Activated T-cell treated with anti-CD3 and anti-CD28 coated beads, Interleukin-2, amount 50 U/mL, for 1 hour (primary cell): ENCODE measurements around the gene DGCR2.

Experiments used
- DNase-seq: peaks from one replicate; pipeline ENCODE4 v3.0.0-alpha.2; 2020

Gene DGCR2

GRCh38 chr22:19146215-19146968 lies 24.2 kb upstream of the DGCR2 start:
- DNase-seq, result no peak

GRCh38 chr22:19143967-19144400 lies 21.8 kb upstream of the DGCR2 start:
- peak; percentile 35 for DNase-seq

GRCh38 chr22:19143212-19143611 lies 21.0 kb upstream of the DGCR2 start:
- DNase-seq, result no peak

- DNase-seq, result no peak
Observed at GRCh38 chr22:19142394-19142793, 20.2 kb upstream of the DGCR2 start.

- DNase-seq, result no peak
Observed at GRCh38 chr22:19139974-19140373, 17.8 kb upstream of the DGCR2 start.

GRCh38 chr22:19139001-19139356 lies 16.8 kb upstream of the DGCR2 start:
- DNase-seq, result no peak

GRCh38 chr22:19138217-19139000 lies 16.2 kb upstream of the DGCR2 start:
- no peak for DNase-seq

- no peak for DNase-seq
Observed at GRCh38 chr22:19137384-19138216, 15.4 kb upstream of the DGCR2 start.

- no peak for DNase-seq
Observed at GRCh38 chr22:19136915-19137314, 14.7 kb upstream of the DGCR2 start.

- DNase-seq, result no peak
Observed at GRCh38 chr22:19134874-19135273, 12.7 kb upstream of the DGCR2 start.

GRCh38 chr22:19134176-19134831 lies 12.1 kb upstream of the DGCR2 start:
- DNase-seq, result no peak

GRCh38 chr22:19133561-19133960 lies 11.3 kb upstream of the DGCR2 start:
- no peak for DNase-seq

- DNase-seq, result no peak
Observed at GRCh38 chr22:19132693-19133400, 10.6 kb upstream of the DGCR2 start.

- no peak for DNase-seq
Observed at GRCh38 chr22:19132153-19132552, 9.9 kb upstream of the DGCR2 start.

GRCh38 chr22:19131685-19132015 lies 9.4 kb upstream of the DGCR2 start:
- no peak for DNase-seq

- DNase-seq, result no peak
Observed at GRCh38 chr22:19130959-19131684, 8.9 kb upstream of the DGCR2 start, which contains the start of gene TSSK2. Gene TSSK2 (plus strand): TSS chr22:19131308. CDS start chr22:19131400, 92 bp downstream.

- no peak for DNase-seq
Observed at GRCh38 chr22:19129871-19130270, 7.7 kb upstream of the DGCR2 start.

- DNase-seq, result no peak
Observed at GRCh38 chr22:19128946-19129727, 6.9 kb upstream of the DGCR2 start.

GRCh38 chr22:19128009-19128401 lies 5.8 kb upstream of the DGCR2 start:
- no peak for DNase-seq

- DNase-seq, result no peak
Observed at GRCh38 chr22:19127329-19128008, 5.3 kb upstream of the DGCR2 start.
